HCT116 (cell line): Measurements from ENCODE around the gene GPHN. TPM values are rescaled to one million over a fixed set of nuclear protein-coding genes. Genes with fewer than 3 reads are reported as not detected.

Source experiments
- ATAC-seq: fragments of 200-7000 bp; cut with Tn5 transposase; 2 replicates; pipeline ENCODE4 v1.9.1; 2020; ENCODE audit warnings: mild to moderate bottlenecking, moderate library complexity
- BruUV-seq: library from RNA; stranded (reverse); fragments of 400-500 nt; replicated peaks from 2 replicates; lab custom pipeline; 2021; lab: Mats Ljungman, UMichigan
- CTCF ChIA-PET: fragments of 300-600 bp; sonication (Branson Sonifier 250); formaldehyde crosslinking; loops from one replicate; lab custom pipeline; 2021; ENCODE audit warnings: antibody characterized with exemption; lab: Charles Lee
- POLR2A ChIA-PET: fragments of 300-600, 350-600 bp; sonication (Branson Sonifier 250); formaldehyde crosslinking; loops from one replicate; lab custom pipeline; 2021; ENCODE audit warnings: antibody characterized with exemption; lab: Charles Lee
- RAD21 ChIA-PET, 2 experiments: fragments of 300-600 bp; sonication (Branson Sonifier 250); formaldehyde crosslinking; loops; one replicate each; lab custom pipeline; 2023; ENCODE audit warnings: low total read pairs in 2 of 2; ENCODE audit not compliant: uncharacterized antibody in 2 of 2, unreplicated experiment in 2 of 2, low non-redundant PET in 1 of 2; lab: Charles Lee
- DNase-seq: peaks from one replicate; pipeline ENCODE4 v3.0.0-alpha.2; 2010; ENCODE audit warnings: low read depth, low spot score
- H2AFZ ChIP-seq: fragments of 200-600 bp; shearing (Covaris generic), sonication (generic); 2 replicates; pipeline ENCODE4 v1.6.1; 2017; ENCODE audit warnings: low read depth, mixed run types, mixed read lengths, antibody characterized with exemption, low read length; ENCODE audit not compliant: poor library complexity, severe bottlenecking
- H3K27ac ChIP-seq: 2 replicates; pipeline ENCODE4 v1.5.1; 2012; ENCODE audit warnings: low read depth, low read length
- H3K27me3 ChIP-seq: fragments of 200-600 bp; sonication (generic); 2 replicates; pipeline ENCODE4 v1.6.1; 2016; ENCODE audit warnings: mixed run types, low read length, mixed read lengths; ENCODE audit not compliant: insufficient read depth
- H3K36me3 ChIP-seq, 2 experiments: fragments of 200-500 bp in 1 of 2; fragments of 200-600 bp in 1 of 2; sonication (Bioruptor generic) in 1 of 2; sonication (generic) in 1 of 2; 2 replicates each; pipeline versions ENCODE4 v1.5.1 to v1.6.1; 2014 to 2016; ENCODE audit warnings: low read length in 2 of 2, inconsistent platforms in 1 of 2, mixed read lengths in 1 of 2, mixed run types in 1 of 2; ENCODE audit not compliant: insufficient read depth in 2 of 2, control insufficient read depth in 1 of 2
- H3K4me1 ChIP-seq, 2 experiments: fragments of 200-600 bp in 1 of 2; sonication (generic) in 1 of 2; 2 replicates each; pipeline versions ENCODE4 v1.5.1 to v1.6.1; 2012 to 2017; ENCODE audit warnings: low read length in 2 of 2, inconsistent platforms in 1 of 2, mild to moderate bottlenecking in 1 of 2, mixed read lengths in 1 of 2, mixed run types in 1 of 2, moderate library complexity in 1 of 2; ENCODE audit not compliant: insufficient read depth in 2 of 2, control insufficient read depth in 1 of 2
- H3K4me2 ChIP-seq: fragments of 200-600 bp; sonication (generic); 2 replicates; pipeline ENCODE4 v1.6.1; 2017; ENCODE audit warnings: mixed run types, low read length, mixed read lengths
- H3K4me3 ChIP-seq, 2 experiments: fragments of 200-600 bp in 1 of 2; sonication (generic) in 1 of 2; replicated peaks in 1 of 2; 2 replicates each; pipeline ENCODE4 v1.5.1; 2011 to 2016; ENCODE audit warnings: low read length in 2 of 2, control low read depth in 1 of 2, low read depth in 1 of 2, mild to moderate bottlenecking in 1 of 2, mixed read lengths in 1 of 2, mixed run types in 1 of 2
- H3K79me2 ChIP-seq: fragments of 200-600 bp; sonication (generic); 2 replicates; pipeline ENCODE4 v1.6.1; 2017; ENCODE audit warnings: mild to moderate bottlenecking, mixed run types, low read length, moderate library complexity, mixed read lengths; ENCODE audit not compliant: insufficient read depth
- H3K9ac ChIP-seq: fragments of 200-600 bp; sonication (generic); 2 replicates; pipeline ENCODE4 v1.6.1; 2016; ENCODE audit warnings: low read length, mixed read lengths
- H3K9me2 ChIP-seq: fragments of 200-600 bp; sonication (generic), shearing (Covaris generic); 2 replicates; pipeline ENCODE4 v1.6.1; 2017; ENCODE audit warnings: mixed run types, mild to moderate bottlenecking, moderate library complexity; ENCODE audit not compliant: insufficient read depth
- H3K9me3 ChIP-seq, 2 experiments: fragments of 200-500 bp in 1 of 2; fragments of 200-600 bp in 1 of 2; sonication (Bioruptor generic) in 1 of 2; sonication (generic) in 1 of 2; 2 replicates each; pipeline ENCODE4 v1.6.1; 2014 to 2017; ENCODE audit warnings: low read length in 2 of 2, mixed read lengths in 2 of 2, inconsistent platforms in 1 of 2, low read depth in 1 of 2, mild to moderate bottlenecking in 1 of 2, mixed run types in 1 of 2, moderate library complexity in 1 of 2; ENCODE audit not compliant: control insufficient read depth in 1 of 2, insufficient read depth in 1 of 2
- H4K20me1 ChIP-seq: fragments of 200-600 bp; sonication (generic), shearing (Covaris generic); 2 replicates; pipeline ENCODE4 v1.6.1; 2017; ENCODE audit warnings: mixed run types, mild to moderate bottlenecking, moderate library complexity; ENCODE audit not compliant: insufficient read depth
- ELF1 ChIP-seq: IDR thresholded peaks from 2 replicates; pipeline ENCODE4 v1.6.1; 2012; ENCODE audit warnings: low read depth, borderline replicate concordance
- EZH2phosphoT487 ChIP-seq: fragments of 200-600 bp; IDR thresholded peaks from 2 replicates; pipeline ENCODE4 v1.6.1; 2018; ENCODE audit warnings: antibody characterized with exemption, borderline replicate concordance
- FOSL1 ChIP-seq: IDR thresholded peaks from 2 replicates; pipeline ENCODE4 v1.6.1; 2012; ENCODE audit warnings: low read depth
- POLR2A ChIP-seq: IDR thresholded peaks from 2 replicates; pipeline ENCODE4 v1.7.0; 2011; ENCODE audit warnings: borderline replicate concordance; ENCODE audit not compliant: insufficient read depth, insufficient read length; ENCODE audit errors: extremely low read depth
- POLR2AphosphoS5 ChIP-seq: IDR thresholded peaks from 2 replicates; pipeline ENCODE4 v1.6.1; 2011; ENCODE audit warnings: mild to moderate bottlenecking, low read depth, low read length, moderate library complexity
- RAD21 ChIP-seq: IDR thresholded peaks from 2 replicates; pipeline ENCODE4 v1.6.1; 2012; ENCODE audit warnings: low read depth, mild to moderate bottlenecking
- REST ChIP-seq: IDR thresholded peaks from 2 replicates; pipeline ENCODE4 v1.6.1; 2012; ENCODE audit warnings: low read depth
- SIN3A ChIP-seq: IDR thresholded peaks from 2 replicates; pipeline ENCODE4 v1.6.1; 2012; ENCODE audit warnings: low read depth
- ZNF274 ChIP-seq: fragments of 200-500 bp; sonication (Bioruptor generic); IDR thresholded peaks from 2 replicates; pipeline ENCODE4 v1.6.1; 2014; ENCODE audit warnings: mild to moderate bottlenecking, low read depth, low read length, inconsistent platforms
- intact Hi-C: fragments of 100-400 bp; cut with micrococcal nuclease; formaldehyde crosslinking; loops from 2 replicates; pipeline ENCODE4 v1.10.0; 2022
- total RNA-seq: library from RNA; stranded (reverse); gene quantifications from one replicate; pipeline ENCODE4 v1.2.1, GENCODE V29; 2021; ENCODE audit not compliant: unreplicated experiment

GPHN gene
- total RNA-seq, 1 experiment from 2014 or later = 43.8 TPM

DNA sequence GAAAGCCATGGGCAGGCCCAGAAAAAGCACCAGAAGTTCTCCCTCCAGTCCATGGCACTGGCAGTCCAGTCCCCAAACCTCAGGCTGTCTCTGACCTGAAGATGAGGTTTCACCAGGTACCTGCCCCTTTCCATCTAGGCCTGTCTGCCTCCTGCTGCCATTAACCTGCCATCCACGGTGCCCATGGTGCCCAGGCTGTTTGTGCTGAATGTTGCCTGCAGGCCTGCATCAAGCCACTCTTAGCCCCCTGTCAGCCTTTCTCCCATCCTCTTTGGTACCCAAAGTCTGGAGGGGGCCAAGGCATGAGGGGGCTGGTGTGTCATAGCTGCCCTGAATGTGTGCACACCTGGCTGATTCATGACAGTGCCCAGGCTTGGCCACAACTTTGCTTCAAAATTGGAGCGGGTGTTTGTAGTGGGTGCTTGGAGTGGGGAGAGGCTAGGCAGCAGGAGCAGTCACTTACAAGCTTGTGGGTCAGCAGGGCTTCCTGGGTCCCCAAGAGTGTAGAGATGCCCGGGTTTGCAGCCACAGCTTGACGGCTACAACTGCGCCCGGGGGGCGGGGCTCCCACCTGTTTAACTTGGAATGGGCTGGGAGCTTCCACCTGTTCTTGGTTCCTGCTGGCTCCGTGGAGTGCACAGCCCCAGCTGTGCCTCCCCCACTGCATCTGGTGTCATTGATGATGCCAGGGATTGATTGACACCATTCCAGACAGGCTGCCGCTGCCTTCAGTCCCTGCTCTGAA, 88.5 kb downstream of the GPHN start (continued):
- TF ChIP-seq EZH2phosphoT487 = no peak
- no peak for TF ChIP-seq ZNF274
- no peak for TF ChIP-seq POLR2A
- TF ChIP-seq REST = no peak
- no peak for TF ChIP-seq FOSL1
- TF ChIP-seq ELF1 = no peak
- TF ChIP-seq SIN3A = no peak

DNA sequence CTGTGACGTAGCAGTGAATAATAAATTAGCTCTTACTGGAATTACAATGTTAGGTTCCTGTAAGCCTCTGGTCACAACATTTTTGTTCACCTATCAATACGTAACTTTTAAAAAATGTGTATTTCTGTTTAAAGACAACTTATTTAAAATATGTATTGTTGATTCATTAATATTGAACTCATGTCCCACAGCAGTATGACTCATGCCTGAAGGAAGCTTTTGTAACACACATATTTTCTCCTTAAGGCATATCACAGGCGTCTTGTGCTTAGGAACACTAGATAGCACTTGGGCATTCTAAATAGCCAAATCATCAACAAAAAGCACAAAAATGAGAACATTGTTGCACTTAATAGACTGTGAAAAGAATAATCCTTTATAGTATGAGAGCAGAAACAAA, 92.5 kb downstream of the GPHN start:
- CTCF ChIA-PET = interaction anchor here (0.8 kb wide), 1 partner anchor 9 kb away, joined by 3 read pairs; no protein-coding TSS in a partner anchor
- intact Hi-C loops = no loop called here
- no peak overlapping the region for H2AFZ ChIP-seq

More for the DNA sequence above, 92.5 kb downstream of the GPHN start:
- H3K9me3 ChIP-seq = peaks cover 3 to 10% of the 10 kb centered on the region in 2 experiments; a peak in 2 of 4 replicates
- ATAC-seq (no peak), DNase-seq (no peak)
- POLR2A ChIA-PET = no interaction called here
- H3K4me1 ChIP-seq = peaks cover 0 to 5% of the 10 kb centered on the region in 2 experiments; a peak in 1 of 4 replicates
- no peak for TF ChIP-seq POLR2AphosphoS5
- TF ChIP-seq EZH2phosphoT487 = no peak
- no peak for TF ChIP-seq RAD21
- H3K4me2 ChIP-seq = no peak overlapping the region
- H3K36me3 ChIP-seq = no peaks in the 10 kb centered on the region
- no peak overlapping the region for H3K27ac ChIP-seq
- H3K9ac ChIP-seq = no peak overlapping the region
- RAD21 ChIA-PET = no interaction called here
- no TSS peak for BruUV-seq
- no peaks in the 10 kb centered on the region for H3K9me2 ChIP-seq
- no peak overlapping the region for H3K4me3 ChIP-seq
- H3K27me3 ChIP-seq = no peaks in the 10 kb centered on the region
- H3K79me2 ChIP-seq = peaks cover 63% of the 10 kb centered on the region
- peaks cover 4% of the 10 kb centered on the region; the same call in 1 of the 2 replicates for H4K20me1 ChIP-seq
